Bone marrow (tissue), 2 donors: ENCODE results near the gene GEMIN7.

Experiments
- DNase-seq, 2 donors: peaks; one replicate each; lab custom pipeline; 2025; lab: John Stamatoyannopoulos, UW

Gene GEMIN7

DNA sequence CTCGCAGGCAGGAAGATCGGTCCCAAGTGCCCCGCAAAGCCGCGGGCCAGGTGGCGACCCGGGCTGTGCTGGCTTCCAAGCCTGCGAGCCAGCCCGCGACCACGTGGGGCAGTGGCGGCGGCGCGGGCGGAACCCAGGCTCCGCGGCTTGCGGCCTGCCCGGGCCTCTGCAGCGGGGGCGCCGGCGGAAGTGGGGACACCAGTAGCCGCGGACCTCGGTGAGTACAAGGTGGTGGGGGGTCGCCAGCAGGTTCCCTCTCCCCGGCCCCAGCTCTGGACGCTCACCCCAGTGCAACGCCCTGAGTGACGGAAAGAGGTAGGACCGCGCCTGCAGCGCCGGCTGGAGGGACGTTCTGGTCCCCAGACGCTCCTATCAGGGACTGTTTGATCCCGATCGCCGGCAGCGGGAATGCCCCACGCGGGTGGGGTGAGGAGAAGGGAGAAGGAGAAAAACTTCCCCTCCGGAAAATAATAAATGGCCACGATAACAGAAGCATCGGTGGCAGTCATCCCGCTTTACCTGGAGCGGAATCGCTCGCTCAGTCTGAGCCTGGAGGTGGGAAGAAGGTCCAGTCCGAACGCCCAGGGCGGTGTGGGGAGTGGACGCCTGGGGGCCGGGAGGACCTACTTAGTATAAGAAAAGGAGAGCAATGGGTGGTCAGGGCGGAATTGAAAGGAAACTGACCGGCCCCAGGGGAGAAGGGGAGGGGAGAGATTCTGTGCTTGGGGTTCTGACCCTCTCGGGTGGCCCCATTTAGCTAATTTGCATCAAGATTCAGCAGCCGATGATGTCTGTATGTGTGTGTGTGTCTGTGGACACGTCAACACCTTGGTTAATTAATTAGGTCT is at the start of gene GEMIN7:
Gene GEMIN7 (plus strand): TSS at position 198 of the 848 bp plus-strand sequence. CDS start 10,855 bp downstream, outside the sequence.
- DNase-seq = peak; percentile 10 to 53

DNA sequence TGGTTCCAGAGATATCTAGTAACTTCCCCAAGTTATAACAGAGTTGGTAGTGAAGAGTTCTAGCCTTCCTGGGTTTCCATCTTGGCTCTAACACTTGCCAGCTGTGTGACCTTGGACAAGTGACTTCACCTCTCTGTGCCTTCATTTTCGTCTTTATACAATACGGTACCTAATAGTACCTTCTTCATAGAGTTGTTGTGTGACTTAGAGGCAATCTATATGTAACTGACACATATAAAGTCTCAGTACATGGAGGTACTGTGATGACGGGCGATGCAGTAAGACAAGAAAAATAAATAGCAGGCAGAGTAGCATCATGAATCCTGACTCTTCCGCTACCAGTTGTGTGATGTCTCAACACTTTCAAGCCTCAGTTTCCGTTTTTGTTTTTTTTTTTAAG is 48.2 kb upstream of the GEMIN7 start:
- no peak for DNase-seq

GRCh38 chr19:45032421-45032820 is 46.6 kb upstream of the GEMIN7 start:
- DNase-seq = no peak

GRCh38 chr19:45035755-45036154 is 43.3 kb upstream of the GEMIN7 start:
- DNase-seq = no peak

DNA sequence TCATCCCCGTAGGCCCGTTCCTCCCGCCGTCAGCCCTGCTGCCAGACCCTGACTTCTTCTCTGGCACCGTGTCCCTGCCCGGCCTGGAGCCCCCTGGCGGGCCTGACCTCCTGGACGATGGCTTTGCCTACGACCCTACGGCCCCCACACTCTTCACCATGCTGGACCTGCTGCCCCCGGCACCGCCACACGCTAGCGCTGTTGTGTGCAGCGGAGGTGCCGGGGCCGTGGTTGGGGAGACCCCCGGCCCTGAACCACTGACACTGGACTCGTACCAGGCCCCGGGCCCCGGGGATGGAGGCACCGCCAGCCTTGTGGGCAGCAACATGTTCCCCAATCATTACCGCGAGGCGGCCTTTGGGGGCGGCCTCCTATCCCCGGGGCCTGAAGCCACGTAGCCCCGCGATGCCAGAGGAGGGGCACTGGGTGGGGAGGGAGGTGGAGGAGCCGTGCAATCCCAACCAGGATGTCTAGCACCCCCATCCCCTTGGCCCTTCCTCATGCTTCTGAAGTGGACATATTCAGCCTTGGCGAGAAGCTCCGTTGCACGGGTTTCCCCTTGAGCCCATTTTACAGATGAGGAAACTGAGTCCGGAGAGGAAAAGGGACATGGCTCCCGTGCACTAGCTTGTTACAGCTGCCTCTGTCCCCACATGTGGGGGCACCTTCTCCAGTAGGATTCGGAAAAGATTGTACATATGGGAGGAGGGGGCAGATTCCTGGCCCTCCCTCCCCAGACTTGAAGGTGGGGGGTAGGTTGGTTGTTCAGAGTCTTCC is 41.5 kb upstream of the GEMIN7 start:
- no peak for DNase-seq

- peak; percentile 80 to 81 for DNase-seq
These were observed 39.8 kb upstream of the GEMIN7 start, which contains the start of gene CLASRP for GRCh38 chr19:45038931-45039893. TSS of gene CLASRP (plus strand) at chr19:45039045. CDS start at chr19:45040213, 1,168 bp downstream.

DNA sequence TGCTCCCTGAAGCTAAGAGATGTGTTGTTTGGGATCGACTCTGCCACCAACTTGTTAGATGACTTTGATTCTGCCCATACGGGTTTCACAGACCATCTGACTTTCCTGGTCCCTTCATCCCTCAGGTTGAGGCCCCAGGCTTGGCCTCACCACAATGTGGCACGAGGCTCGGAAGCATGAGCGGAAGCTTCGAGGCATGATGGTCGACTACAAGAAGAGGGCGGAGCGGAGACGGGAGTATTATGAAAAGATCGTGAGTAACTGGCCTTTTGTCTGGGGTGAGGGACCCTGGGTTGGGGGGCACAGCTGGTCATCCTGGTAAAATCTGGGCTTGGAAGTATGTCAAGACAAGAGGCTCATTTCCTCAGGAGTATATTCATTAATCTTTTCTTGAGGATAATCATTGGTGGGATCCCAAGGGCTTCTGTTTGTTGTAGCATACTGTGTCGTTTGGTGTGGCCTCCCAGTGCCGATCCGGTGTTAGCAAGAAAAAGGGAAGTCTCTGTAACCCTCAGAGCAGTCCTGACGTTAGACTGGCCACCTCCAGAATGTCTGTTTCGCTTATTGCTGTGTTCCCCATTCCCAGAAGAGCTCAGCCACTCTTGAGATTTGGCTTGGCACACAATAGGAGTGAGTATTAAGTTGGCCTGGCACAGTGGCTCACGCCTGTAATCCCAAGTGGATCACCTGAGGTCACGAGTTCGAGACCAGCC is 38.8 kb upstream of the GEMIN7 start:
- no peak for DNase-seq

DNA sequence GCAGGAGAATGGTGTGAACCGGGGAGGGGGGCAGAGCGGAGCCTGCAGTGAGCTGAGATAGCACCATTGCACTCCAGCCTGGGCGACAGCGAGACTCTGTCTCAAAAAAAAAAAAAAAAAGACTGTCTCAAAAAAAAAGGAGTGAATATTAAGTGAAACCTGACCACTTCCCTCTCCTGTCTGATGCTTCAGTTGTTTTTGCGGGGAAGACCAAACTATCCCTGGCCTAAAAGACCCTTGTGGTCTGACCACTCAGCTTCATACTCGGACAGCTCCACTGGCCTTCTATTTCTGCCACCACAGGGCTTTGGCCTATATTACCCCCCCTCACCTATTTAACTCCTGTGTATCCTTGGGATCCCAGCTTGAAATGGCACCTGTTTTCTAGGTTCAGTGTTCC is 37.9 kb upstream of the GEMIN7 start:
- DNase-seq = no peak

GRCh38 chr19:45045671-45046353 is 33.2 kb upstream of the GEMIN7 start:
- no peak for DNase-seq

DNA sequence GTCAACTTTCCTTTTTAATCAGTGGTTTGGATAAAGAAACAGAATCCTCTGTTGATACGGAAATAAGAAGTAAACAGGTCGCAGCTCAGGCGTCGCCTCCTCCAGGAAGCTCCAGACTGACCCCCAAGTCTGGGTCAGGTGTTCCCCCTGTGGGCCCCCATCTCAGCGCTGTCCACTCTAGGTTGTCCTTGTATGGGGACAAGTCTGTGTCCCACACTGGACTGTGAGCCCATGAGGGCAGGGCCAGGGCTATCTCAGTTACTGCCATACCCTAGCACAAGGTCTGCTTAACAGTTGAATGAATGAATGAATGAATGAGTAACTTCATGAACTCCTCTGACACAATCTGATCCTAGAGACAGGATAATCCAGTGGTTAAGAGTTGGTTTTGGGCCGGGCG is 32.7 kb upstream of the GEMIN7 start:
- DNase-seq = no peak

- peak in 1 of 2 donors; percentile 85 for DNase-seq
These were observed 31.8 kb upstream of the GEMIN7 start for GRCh38 chr19:45047188-45047797.

- DNase-seq = no peak
These were observed 29.9 kb upstream of the GEMIN7 start for GRCh38 chr19:45049073-45049736.

GRCh38 chr19:45050036-45050435 is 29.0 kb upstream of the GEMIN7 start:
- no peak for DNase-seq

- no peak for DNase-seq
These were observed 27.0 kb upstream of the GEMIN7 start for GRCh38 chr19:45051929-45052579.

DNA sequence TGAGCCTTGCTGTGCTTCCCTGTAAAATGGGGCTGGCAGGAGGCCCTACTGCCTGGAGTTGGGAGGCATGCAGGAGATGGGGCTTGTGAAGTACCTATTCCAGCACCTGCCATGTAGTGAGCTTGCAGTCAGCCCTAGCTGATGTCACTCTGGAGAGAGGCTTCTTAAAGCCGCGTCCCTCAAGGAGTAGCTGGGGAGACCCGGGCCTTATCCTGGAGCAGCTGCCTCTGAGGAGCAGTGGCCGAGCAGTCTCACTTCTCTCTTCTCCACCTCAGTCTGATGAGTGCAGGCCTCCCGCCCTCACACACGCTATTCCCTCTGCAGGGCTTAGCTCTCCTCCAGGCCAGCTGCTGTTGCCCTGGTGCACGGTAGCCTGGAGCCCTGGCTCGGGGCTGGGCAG is 22.2 kb upstream of the GEMIN7 start:
- DNase-seq = no peak

DNA sequence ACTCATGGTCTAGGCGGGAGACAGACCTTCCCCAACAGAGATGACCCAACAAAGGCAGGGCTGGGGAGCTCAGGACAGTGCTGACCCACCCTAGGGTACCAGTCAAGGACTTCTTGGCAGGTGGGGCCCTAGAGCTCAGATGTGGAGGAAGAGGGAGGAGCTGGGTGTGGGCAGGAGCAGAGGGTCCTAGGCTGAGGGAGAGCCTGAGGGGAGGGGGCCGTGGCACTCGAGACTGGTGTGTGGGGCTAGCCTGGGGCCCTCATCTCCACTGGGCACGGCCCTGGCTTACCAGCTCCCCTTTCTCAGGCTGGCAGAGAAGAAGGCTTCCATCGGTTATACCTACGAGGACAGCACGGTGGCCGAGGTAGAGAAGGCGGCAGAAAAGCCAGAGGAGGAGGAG is 21.6 kb upstream of the GEMIN7 start:
- DNase-seq = no peak

DNA sequence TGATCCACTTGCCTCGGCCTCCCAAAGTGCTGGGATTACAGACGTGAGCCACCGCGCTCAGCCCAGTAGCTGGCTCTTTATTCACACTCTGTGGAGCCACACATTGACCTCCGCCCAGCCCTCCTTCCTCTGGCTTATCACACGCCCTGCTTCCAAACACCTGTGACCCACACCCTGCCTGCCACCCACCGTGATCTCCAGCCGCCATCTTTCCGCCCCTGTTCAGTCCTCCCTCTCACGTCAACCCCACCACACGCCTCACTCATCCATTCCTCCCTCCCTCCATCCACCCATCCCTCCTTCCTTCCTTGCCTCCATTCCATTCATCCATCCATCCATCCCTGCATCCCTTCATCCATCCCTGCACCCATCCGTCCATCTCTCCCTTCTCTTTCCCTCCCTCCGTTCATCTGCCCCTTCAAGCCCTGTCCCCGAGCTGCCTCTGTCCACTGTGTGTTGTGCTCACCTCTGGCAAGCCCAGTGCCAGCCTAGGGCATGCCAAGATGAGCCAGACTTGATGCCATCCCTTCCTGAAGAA is 20.4 kb upstream of the GEMIN7 start:
- no peak for DNase-seq

- peak; percentile 59 to 80 for DNase-seq
These were observed 19.6 kb upstream of the GEMIN7 start for GRCh38 chr19:45059258-45059965.
